ENCODE measurements around the gene PPP1R1B. TPM values are rescaled to one million over a fixed set of nuclear protein-coding genes. Genes with fewer than 3 reads are reported as not detected.

The PPP1R1B gene
- total RNA-seq, 2 donors from 2014 or later, result not detected

DNA sequence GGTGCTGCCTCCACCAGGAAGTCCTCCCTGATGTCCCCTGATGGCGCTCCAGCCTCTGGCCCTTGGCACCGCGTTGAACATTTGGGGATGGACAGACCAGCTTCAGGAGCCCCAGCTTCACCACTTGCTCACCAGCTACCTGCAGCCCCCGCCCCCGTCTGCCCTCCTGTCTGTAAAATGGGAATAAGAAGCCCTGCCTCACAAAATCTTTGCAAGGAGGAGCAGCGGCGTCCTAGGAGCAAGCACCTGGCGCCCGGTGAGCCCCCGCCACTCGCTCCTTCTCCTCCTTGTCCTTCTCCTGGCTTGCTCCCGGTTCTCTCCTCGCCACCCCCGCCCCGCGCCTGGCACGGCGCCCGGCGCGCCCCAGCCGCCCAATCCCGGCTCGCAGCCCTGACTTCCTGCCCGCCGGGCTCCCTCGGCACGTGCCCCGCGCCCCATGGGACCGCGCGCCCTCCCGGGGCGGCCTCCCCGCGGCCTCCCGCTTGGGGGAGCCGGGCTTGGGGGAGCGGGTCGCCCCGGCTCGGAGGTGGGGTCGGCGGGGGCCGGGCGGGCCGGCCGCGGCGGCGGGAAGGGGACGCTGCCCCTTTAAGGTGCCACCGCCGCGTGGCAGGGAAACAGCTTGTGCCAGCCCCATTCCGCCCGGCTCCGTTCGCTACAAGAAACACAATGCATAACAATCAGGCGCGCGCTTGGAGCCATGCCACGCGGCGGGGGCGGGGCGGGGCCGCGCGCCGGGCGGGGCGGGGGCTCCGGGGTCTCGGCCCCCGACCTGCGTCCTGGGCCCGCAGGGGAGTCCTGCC, 9.1 kb upstream of the PPP1R1B start:
- Mint-ChIP-seq H3K27ac (no peak overlapping the region), H3K36me3 (ENCODE audit: low read depth) (no peaks in the 10 kb centered on the region), H3K9me3 (no peaks in the 10 kb centered on the region), H3K27me3 (peaks cover 4% of the 10 kb centered on the region), H3K4me3 (peak overlapping the region; percentile 74), H3K4me1 (peaks cover 10% of the 10 kb centered on the region)
- no peak for ATAC-seq (replicated peaks)

DNA sequence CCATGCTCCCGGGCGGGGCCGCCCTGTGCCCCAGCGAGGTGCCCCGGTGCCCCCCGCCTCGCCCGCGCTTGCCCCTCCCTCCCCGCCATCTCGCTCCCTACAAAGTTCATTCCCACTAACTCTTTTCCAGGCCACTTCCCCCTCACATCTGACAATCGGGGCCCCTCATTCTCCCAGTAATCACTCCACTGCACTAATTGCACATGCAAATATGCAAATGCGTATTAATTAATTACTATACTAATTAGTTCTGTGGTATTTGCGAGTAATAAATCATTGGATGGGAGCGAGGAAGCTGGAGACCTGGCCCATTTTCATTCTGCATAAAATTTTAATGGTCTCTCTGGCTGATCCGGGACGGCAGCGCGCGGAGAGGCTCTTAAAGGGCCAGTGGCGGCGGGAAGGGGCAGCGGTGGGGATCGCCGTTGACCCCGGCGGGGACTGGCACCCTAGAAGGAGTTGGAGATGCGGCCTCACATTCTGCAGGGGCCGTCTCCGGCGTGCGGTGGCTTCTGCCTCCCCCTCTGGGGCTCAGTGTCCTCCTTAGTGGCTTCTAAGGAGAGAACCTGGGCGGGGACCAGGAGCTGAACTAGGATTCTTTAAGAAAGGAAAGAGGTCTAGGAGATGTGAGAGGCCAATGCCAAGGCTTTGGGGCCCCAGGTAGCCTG, 8.4 kb upstream of the PPP1R1B start:
- H3K27ac Mint-ChIP-seq, result peak overlapping the region; percentile 36
- no peaks in the 10 kb centered on the region for H3K36me3 Mint-ChIP-seq (ENCODE audit: low read depth)
- no peaks in the 10 kb centered on the region for H3K27me3 Mint-ChIP-seq
- no peaks in the 10 kb centered on the region for H3K9me3 Mint-ChIP-seq
- peaks cover 10% of the 10 kb centered on the region for H3K4me1 Mint-ChIP-seq
- H3K4me3 Mint-ChIP-seq, result peak overlapping the region; percentile 74
- ATAC-seq (replicated peaks), result no peak

DNA sequence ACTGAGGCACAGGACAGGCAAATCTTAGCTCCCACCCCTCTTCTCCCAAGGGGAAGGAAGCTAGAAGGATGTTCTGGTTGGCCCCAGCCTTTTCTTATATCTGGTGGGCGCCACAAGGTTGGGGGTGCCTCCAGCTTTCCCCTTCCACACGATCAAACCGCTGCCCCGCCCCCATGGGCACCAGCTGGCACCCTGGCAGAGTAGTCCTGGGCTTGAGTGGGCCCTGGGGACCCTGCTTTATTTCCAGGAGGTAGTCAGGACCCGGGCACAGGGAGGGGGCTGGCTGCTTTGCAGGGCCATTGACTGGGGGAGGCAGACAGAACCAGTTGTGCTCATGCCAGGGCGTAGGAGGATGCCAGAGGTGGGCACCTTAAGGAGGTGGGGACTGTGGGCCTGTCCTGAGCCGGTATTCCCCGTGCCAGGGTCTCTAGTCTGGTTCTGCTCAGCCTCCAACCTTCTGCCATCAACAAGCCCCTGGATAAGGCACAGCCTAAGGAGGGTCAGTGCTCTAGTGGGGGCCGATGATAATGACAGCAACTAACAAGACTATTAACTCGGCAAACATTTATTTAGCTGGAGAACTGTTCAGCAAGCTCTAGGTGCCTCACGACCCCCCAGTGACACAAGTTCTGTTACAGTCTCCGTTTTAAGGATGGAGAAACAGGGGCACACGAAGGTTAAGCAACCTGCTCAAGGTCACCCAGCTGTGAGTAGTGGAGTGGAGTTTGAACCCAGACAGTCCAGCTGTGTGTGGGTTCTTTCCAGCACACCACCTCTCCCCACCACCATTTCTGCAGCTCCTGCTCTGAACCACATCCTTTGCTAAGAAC, 7.6 kb upstream of the PPP1R1B start:
- peak overlapping the region; percentile 47 for H3K27ac Mint-ChIP-seq
- no peak for ATAC-seq (replicated peaks)
- no peaks in the 10 kb centered on the region for H3K36me3 Mint-ChIP-seq (ENCODE audit: low read depth)
- no peaks in the 10 kb centered on the region for H3K9me3 Mint-ChIP-seq
- no peak overlapping the region for H3K4me3 Mint-ChIP-seq
- peaks cover 10% of the 10 kb centered on the region for H3K4me1 Mint-ChIP-seq
- H3K27me3 Mint-ChIP-seq, result no peaks in the 10 kb centered on the region

DNA sequence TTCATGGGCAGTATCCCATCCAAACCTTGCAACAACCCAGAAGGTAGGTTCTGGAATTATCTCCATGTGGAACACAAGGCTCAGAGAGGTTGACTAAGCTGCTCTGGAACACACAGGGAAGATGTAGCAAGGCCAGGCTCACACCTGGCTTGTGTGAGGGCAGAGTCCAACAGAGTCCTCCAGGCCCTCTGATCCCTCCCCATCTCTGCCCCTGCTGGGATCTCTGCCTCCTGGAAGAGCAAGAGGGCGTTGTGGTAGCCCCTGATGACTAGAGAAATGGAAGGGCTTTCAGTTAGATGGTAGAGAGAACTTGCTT, 7.0 kb upstream of the PPP1R1B start:
- no peak for ATAC-seq (replicated peaks)
- H3K9me3 Mint-ChIP-seq, result no peaks in the 10 kb centered on the region
- no peak overlapping the region for H3K4me3 Mint-ChIP-seq
- peaks cover 10% of the 10 kb centered on the region for H3K4me1 Mint-ChIP-seq
- H3K27ac Mint-ChIP-seq, result peak overlapping the region; percentile 47
- no peaks in the 10 kb centered on the region for H3K27me3 Mint-ChIP-seq
- no peaks in the 10 kb centered on the region for H3K36me3 Mint-ChIP-seq (ENCODE audit: low read depth)

DNA sequence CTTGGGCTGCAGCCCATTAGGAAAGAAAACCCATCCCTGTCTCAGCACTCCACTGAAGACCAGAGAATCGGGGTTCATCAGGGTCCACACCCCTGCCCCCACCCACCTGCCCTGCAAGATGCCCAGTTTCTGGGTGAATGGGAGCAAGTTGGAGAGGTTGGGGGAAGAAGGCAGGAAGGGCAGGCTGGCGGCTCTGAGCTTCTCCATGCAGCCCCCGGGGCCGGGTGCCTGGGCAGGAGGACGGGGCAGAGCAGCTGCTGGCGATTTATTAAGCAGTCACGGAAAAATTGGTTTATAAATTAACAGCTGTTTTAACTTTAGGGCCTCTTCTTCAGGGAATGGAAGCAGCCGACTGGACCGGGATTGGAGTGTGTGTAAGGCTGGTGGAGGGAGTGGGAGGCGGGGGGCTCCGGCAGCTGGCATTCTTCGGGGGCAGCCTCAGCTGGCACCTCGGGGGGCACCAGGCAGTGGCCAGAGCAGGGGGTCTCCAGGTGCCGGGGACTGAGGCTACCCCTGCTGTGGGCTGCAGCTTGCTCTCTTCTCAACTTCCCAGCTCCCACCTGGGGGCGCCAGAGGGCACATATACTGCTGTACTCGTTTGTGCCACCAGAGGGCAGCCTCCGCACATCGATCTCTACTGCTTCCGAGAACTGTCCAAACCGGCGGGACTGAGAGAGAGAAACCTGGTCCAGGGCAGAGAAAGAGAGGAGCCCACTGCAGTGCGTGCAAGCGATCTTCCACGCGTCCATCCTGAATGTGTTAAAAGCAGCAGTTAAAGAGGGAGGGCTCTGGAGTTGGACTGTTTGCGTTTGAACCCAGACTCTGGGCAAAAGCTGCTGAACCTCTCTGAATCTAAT, 5.0 kb upstream of the PPP1R1B start:
- H3K27ac Mint-ChIP-seq, result peak overlapping the region; percentile 92
- peak; percentile 63 for ATAC-seq (replicated peaks)
- no peaks in the 10 kb centered on the region for H3K36me3 Mint-ChIP-seq (ENCODE audit: low read depth)
- H3K9me3 Mint-ChIP-seq, result no peaks in the 10 kb centered on the region
- peaks cover 10% of the 10 kb centered on the region for H3K27me3 Mint-ChIP-seq
- peaks cover 15% of the 10 kb centered on the region for H3K4me1 Mint-ChIP-seq
- peak overlapping the region; percentile 82 for H3K4me3 Mint-ChIP-seq

DNA sequence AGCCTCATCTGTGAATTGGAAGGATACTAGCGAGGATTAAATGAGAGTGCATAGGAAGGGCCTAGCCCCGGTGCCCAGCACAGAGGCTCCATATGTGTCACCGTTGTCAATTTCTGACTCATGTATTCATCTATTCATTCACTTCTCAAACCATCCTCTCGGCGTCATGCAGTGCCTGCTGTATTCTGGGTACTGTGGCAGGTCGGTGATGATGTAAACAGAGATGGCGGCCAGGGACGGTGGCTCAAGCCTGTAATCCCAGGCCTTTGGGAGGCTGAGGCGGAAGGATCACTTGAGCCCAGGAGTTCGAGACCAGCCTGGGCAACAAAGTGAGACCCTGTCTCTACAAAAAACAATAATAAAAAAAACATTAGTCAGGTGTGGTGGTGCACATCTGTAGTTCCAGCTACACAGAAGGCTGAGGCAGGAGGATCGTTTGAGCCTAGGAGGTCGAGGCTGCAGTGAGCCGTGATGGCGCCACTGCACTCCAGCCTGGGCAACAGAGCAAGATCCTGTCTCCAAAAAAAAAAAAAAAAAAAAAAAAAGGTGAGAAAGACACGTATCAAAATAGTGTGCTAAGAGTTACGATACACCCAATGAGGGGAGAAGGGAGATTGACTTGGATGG, 4.3 kb upstream of the PPP1R1B start:
- ATAC-seq (replicated peaks), result peak; percentile 97
- Mint-ChIP-seq H3K27me3 (peaks cover 12% of the 10 kb centered on the region), H3K4me3 (peak overlapping the region; percentile 82), H3K36me3 (ENCODE audit: low read depth) (no peaks in the 10 kb centered on the region), H3K9me3 (no peaks in the 10 kb centered on the region), H3K4me1 (peaks cover 15% of the 10 kb centered on the region), H3K27ac (peak overlapping the region; percentile 92)

DNA sequence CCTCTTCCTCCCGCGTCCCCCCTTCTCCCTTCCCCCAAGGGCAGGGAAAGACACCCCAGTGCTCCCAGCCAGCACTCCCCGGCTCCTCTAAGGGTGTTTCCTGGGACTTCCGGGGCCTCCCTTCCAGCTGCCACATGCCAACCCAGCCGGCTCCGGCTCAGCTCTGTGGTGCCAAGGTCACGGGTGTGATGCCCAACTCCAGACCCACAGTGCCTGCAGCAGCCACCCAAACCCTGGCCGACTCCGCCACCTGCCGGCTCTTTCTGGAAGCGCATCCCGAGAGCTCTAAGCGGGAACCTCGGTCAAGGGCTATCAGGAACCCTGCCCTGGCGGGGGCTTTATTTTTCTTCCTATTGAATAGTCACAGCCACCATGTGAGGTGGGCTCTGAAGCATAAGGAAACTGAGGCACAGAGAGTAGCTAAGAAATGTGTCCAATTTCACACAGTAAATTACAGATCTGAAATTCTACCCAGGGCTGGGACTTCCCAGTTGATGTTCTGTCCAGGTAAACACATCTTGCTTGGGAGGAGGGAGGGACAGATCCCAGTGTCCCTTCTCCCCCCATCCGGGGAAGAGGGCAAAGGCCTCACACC, 3.3 kb upstream of the PPP1R1B start:
- Mint-ChIP-seq H3K9me3 (no peaks in the 10 kb centered on the region), H3K36me3 (ENCODE audit: low read depth) (no peaks in the 10 kb centered on the region), H3K27ac (no peak overlapping the region), H3K27me3 (peaks cover 16% of the 10 kb centered on the region), H3K4me3 (peak overlapping the region; percentile 82), H3K4me1 (peaks cover 15% of the 10 kb centered on the region)
- ATAC-seq (replicated peaks), result peak; percentile 38

DNA sequence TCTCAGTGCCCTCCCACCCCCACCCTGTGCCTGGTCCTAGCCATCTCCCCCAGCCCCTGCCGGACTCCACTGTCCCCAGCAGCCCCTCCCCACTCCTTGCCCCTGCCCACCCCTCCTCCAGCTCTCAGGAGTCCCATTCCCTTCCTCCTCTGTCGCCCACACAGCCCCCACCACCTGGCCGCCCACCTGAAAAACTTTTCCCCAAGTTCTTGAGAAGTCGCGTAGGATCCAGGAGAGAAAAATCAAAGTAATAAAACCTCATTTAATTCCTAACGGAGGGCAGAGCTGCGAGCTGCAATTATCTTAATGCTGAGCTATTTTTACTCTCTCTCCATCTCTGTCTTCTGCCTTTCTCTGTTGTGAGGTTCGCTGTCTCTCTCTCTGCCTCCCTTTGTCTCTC, 2.4 kb upstream of the PPP1R1B start:
- H3K27ac Mint-ChIP-seq, result no peak overlapping the region
- peaks cover 19% of the 10 kb centered on the region for H3K27me3 Mint-ChIP-seq
- no peak for ATAC-seq (replicated peaks)
- H3K4me3 Mint-ChIP-seq, result no peak overlapping the region
- no peaks in the 10 kb centered on the region for H3K9me3 Mint-ChIP-seq
- H3K4me1 Mint-ChIP-seq, result peaks cover 15% of the 10 kb centered on the region
- H3K36me3 Mint-ChIP-seq (ENCODE audit: low read depth), result no peaks in the 10 kb centered on the region

DNA sequence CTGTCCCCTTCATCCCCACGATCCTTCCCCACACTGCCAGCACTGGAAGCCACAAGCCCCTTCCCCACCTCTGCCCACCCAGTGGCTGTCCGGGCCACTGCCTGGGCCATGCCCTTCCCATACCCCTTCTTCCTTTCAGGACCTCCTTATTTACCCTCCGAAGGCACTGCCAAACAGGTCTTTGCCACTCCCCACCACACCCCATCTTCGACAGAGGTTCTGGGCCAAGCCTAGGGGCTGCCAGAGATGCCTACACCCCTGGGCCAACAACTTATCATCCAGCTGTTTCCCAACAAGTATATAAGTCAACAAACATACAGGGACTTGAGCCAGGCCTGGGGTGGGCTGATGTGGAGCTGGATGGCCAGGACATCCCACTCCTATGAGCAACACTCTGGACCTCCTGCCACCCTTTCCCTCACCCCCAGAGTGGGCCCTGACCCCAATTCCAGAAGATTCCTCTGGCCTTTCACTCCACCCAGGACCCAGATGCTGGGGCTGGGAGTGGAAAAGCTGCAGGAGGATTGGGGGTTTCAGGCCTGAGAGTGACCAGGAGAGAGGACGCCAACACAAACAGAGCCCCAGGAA, 1.5 kb upstream of the PPP1R1B start:
- H3K9me3 Mint-ChIP-seq, result no peaks in the 10 kb centered on the region
- H3K27ac Mint-ChIP-seq, result no peak overlapping the region
- H3K4me1 Mint-ChIP-seq, result peaks cover 15% of the 10 kb centered on the region
- peaks cover 19% of the 10 kb centered on the region for H3K27me3 Mint-ChIP-seq
- peak overlapping the region; percentile 18 for H3K4me3 Mint-ChIP-seq
- no peaks in the 10 kb centered on the region for H3K36me3 Mint-ChIP-seq (ENCODE audit: low read depth)
- ATAC-seq (replicated peaks), result no peak

DNA sequence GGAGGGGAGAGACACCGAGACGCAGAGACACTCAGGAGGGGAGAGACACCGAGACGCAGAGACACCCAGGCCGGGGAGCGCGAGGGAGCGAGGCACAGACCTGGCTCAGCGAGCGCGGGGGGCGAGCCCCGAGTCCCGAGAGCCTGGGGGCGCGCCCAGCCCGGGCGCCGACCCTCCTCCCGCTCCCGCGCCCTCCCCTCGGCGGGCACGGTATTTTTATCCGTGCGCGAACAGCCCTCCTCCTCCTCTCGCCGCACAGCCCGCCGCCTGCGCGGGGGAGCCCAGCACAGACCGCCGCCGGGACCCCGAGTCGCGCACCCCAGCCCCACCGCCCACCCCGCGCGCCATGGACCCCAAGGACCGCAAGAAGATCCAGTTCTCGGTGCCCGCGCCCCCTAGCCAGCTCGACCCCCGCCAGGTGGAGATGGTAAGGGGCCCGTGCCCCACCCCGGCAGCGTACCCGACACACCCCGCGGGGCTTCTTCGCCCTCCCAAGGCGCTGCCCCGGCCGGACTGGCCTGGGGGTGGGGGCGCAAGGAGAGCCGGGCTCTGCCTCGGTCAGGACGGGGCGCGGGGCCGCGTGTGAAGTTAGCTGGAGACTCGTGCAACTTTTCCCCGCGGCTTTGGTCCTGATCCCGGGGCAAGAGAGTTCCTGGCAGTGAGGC, 427 bp downstream of the PPP1R1B start:
- Mint-ChIP-seq H3K4me1 (peaks cover 10% of the 10 kb centered on the region), H3K36me3 (ENCODE audit: low read depth) (no peaks in the 10 kb centered on the region), H3K9me3 (no peaks in the 10 kb centered on the region), H3K4me3 (peak overlapping the region; percentile 18), H3K27me3 (peaks cover 27% of the 10 kb centered on the region), H3K27ac (no peak overlapping the region)
- ATAC-seq (replicated peaks), result no peak

DNA sequence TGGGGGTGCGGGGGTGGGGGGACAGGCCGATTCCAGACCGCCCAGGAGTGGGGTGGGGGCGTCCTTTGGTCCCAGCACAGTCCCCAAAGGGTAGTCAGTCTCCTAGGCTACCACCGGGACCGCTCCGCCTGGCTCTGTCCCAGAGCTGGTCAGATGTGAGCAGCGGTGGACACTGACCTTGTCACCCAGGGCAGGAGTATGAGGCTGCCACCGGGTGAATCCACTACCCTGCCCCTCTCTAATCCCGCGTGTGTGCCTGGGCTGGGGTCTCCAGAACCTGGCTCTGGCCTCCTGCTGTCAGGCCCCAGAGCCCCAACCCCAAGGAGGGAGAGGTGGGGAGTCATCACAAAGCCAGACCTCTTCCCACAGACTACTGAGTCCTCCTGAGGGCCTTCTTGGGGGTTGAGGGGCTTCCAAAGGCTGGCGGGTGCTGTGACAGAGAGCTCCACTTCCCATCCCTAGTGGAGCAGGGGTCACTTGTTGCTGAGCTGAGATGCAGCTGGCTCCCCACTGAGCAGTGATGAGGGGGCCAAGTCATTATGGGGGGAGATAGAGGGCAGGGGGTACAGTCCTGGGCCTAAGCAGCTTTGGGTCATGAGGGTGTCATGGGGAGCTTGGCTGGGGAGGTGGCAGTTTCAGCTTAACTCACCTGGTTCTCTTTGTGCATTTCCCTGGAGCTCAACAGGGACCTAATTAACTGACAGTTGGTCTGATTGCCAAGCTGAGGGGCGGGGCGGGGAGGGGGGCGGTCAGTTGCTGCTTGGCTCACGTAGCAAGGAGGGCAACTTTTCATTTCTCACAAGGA, 1.2 kb downstream of the PPP1R1B start:
- H3K4me3 Mint-ChIP-seq, result no peak overlapping the region
- no peak for ATAC-seq (replicated peaks)
- peaks cover 27% of the 10 kb centered on the region for H3K27me3 Mint-ChIP-seq
- no peaks in the 10 kb centered on the region for H3K9me3 Mint-ChIP-seq
- peaks cover 5% of the 10 kb centered on the region for H3K4me1 Mint-ChIP-seq
- H3K27ac Mint-ChIP-seq, result no peak overlapping the region
- no peaks in the 10 kb centered on the region for H3K36me3 Mint-ChIP-seq (ENCODE audit: low read depth)

Data from activated T-helper 17 cell treated with anti-CD3 and anti-CD28 coated beads, Interleukin-2, amount 50 U/mL, for 72 hours (primary cell).